GM21717 (cell line): ENCODE measurements around the gene SECISBP2.
A peak's percentile ranks its signal among the peaks of the same experiment; 100 is the strongest.
"Not testable (repeated sequence)": the region's sequence is repeated elsewhere in the genome, so short reads cannot be mapped to it uniquely, and the experiment has no call there.

Experiments
- ATAC-seq: cut with Tn5 transposase; IDR thresholded peaks from one replicate; pipeline ENCODE4 v1.9.1; 2021; ENCODE audit warnings: mild to moderate bottlenecking, moderate library complexity; ENCODE audit not compliant: unreplicated experiment

Gene SECISBP2

GRCh38 chr9:89309166-89309565 lies 9.1 kb upstream of the SECISBP2 start:
- ATAC-seq: no peak

GRCh38 chr9:89309608-89310474 lies 8.5 kb upstream of the SECISBP2 start:
- ATAC-seq: no peak

DNA sequence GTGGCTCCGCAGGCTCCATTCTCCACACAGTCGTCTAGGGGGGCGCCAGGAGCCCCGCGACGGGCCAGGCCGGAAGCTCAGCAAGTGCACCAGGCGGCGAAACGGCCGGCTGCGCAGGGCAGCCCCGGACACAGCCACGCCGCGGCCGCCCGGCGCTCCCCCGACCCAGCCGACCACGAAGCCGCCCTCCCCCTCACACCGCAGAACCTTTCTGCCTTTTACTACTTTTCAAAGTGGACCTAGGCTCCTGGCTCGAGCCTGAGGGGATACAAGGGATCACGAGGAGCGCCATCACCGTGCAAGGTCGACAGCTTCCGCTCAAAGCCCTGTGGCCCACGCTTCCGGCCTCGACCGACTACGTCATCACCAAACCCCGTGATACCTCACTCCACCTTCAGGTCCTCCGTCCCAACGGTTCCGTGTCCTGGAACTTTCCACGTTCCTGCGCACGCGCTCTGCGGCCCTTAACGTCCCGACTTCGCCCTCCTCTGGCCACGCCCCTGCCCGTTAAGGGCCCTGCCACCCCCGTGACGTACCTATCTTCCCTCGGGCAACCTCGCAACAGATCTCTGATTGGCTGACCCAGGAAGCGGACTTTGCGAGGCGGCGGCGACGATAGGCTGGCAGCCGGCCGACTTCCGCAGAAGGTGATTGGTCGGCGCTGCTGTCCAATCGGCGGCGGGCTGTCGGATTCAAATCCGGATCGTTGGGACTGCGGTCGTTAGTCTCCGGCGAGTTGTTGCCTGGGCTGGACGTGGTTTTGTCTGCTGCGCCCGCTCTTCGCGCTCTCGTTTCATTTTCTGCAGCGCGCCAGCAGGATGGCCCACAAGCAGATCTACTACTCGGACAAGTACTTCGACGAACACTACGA lies 7.6 kb upstream of the SECISBP2 start, which contains the start of gene CKS2:
CKS2 (plus strand) TSS at position 721 of the 871 bp plus-strand sequence; CDS start at position 819, 98 bp downstream.
- peak; percentile 91 for ATAC-seq

DNA sequence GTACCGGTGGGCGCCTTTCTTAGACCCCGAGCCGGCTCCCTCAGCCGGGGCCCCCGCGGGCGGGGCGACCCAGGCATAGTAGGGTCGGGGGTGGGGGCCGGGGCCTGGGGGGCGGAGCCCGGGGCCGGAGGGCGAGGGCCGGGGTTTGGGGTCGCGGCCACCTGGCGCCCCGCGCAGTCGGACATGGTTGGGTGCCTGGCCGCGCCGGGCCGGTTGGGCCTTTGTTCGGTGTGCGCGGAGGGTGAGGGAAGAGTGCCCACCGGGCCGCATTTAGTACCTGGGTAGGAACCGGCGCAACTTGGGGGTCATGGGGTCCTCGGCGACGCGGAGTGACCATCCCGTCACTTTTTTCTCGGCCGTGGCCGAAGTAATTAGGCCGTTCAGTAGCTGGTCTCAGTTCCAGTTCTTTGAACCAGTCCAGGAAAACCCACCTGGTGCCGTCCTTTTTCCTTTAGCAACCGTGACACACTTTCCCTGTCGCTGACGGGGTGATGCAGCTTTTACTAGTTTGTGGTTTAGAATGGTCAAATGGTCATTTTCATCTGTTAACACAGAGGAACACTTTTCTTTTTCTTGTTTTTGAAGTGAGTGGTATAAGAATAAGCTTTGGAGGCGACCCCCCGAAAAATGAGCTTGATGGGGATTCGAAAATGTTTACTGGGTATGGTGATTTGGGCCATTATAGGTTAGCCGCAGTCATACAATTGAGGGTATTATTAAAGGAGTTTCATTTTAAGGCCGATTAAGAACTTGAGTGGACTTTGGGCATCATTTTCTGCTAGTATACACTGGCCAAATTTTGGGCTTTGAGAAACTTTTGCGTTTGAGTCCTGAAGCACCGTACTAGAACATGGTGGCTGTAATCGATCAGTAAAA lies 6.7 kb upstream of the SECISBP2 start:
- ATAC-seq: peak; percentile 5

DNA sequence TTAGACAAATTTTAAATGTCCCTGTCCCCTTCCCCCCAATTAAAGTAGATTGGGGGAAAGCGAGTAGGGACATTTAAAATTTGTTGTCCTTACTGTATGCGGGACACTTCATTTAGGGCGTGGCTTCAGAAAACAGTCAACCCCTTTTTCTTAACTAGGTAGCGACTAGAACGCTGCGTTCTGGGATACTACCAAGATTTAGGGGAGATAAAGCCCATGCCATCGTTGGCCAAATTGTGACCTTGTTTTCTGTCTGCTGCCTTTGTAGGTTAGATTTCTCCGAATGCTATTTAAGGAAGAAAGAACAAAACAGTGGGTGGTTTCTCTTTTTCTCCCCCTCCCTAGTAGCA lies 6.1 kb upstream of the SECISBP2 start:
- ATAC-seq: no peak

- ATAC-seq: no peak
These were observed 4.5 kb upstream of the SECISBP2 start for GRCh38 chr9:89313842-89314241.

GRCh38 chr9:89314955-89315354 lies 3.3 kb upstream of the SECISBP2 start:
- no peak for ATAC-seq

- no peak for ATAC-seq
These were observed 2.8 kb upstream of the SECISBP2 start for GRCh38 chr9:89315482-89315881.

DNA sequence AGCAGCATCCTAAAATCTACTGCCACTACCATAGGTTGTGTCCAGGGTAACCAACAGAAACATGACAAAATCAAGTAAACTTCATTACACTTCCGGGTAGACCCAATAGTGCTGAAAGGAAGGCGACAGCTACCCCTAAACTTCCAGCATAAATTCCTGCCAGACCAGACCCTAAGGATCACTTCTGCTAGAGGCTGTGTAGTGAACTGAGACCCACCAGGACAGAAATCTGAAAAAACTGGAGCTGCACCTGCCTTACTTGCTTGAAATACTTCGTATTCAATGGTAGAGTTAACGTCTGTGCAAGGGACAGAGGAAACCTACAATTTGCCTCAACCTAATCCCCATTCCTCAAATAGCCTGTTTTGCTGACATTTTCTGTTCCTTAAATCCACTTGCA lies 1.0 kb upstream of the SECISBP2 start:
- ATAC-seq: no peak

DNA sequence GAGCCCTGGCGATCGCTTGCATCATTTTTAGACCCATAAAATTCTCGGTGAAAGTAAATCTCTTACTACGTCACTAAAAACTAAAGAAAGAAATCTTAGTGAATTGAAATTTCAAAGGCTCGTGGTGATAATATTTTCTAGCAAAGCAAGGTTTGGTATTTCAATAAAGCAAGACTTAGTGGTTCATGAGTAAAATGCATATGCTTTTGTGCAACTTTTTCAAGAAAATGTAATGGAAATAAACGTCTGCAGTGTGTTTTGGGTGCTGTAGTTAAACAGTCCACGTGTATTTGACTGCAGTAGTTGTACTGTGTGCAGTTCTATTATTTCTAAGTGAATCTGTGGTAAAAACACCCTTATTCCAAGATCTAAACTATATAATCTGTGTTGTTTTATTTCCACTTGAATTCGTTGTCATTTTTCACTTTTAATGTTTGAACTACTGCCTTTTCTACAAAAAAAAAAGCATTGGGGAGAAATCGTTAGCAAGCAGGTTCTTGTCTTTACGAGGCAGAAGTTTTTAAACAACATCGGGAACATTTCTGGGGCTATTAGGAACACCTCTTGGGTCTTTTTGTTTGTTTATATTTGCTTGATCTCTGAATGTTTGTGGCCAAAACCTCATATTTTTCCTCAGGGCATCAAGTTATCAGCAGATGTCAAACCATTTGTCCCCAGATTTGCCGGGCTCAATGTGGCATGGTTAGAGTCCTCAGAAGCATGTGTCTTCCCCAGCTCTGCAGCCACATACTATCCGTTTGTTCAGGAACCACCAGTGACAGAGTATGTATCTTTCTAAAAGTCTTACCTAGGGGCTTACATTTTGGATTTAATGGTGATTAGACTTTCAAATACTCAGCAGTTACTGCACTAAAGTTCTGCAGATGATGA lies 960 bp downstream of the SECISBP2 start:
- no peak for ATAC-seq

GRCh38 chr9:89323390-89323789 lies 5.1 kb downstream of the SECISBP2 start:
- ATAC-seq: no peak

DNA sequence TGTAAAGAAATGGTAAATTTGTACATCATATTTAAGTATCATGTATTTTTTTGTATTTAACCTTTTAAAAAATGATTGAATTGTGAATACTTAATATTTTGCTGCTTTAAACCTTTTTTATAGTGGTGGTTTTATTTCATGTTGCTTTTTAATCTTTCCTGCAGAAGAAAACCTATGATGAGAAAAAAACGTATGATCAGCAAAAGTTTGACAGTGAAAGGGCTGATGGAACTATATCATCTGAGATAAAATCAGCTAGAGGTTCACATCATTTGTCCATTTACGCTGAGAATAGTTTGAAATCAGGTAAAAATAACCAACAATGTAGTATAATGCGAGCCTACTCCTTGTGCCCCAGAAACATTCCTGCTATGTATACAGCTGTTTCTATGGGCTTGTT lies 7.4 kb downstream of the SECISBP2 start:
- no peak for ATAC-seq

- no peak for ATAC-seq
These were observed 9.8 kb downstream of the SECISBP2 start for GRCh38 chr9:89328064-89328463.

GRCh38 chr9:89329917-89330316 lies 11.6 kb downstream of the SECISBP2 start:
- ATAC-seq: no peak

GRCh38 chr9:89330513-89330912 lies 12.2 kb downstream of the SECISBP2 start:
- no peak for ATAC-seq

- no peak for ATAC-seq
These were observed 21.5 kb downstream of the SECISBP2 start for GRCh38 chr9:89339807-89340206.

DNA sequence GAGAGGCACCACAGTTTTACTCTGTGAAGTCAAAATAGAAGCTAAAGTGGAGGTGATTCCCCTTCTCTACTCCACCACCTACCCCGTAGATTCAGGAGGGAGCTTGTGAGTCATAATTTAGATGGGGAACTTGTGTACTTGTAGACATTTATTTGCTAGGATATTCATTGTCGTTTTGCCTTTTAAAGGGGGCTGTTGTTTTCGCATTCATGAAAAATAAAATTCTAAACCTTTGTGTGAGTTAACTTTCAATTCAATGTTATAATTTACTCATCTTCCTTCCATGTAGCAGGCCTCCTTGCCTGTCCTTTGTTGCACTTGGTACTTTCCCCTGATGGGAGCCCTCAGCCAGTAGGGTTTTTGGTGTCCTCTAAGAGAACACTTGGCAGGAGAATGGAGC lies 22.0 kb downstream of the SECISBP2 start:
- peak; percentile 55 for ATAC-seq

GRCh38 chr9:89342213-89342612 lies 23.9 kb downstream of the SECISBP2 start:
- ATAC-seq: no peak

GRCh38 chr9:89342948-89343347 lies 24.6 kb downstream of the SECISBP2 start:
- no peak for ATAC-seq

DNA sequence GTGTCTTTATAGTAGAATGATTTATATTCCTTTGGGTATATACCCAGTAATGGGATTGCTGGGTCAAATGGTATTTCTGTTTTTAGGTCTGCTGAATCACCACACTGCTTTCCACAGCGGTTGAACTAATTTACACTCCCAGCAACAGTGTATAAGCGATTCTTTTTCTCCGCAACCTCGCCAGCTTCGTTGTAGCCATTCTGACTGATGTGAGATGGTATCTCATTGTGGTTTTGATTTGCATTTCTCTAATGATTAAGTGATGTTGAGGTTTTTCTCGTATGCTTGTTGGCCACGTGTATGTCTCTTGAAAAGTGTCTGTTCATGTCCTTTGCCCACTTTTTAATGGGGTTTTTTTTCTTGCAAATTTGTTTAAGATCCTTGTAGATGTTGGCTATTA lies 25.5 kb downstream of the SECISBP2 start:
- ATAC-seq: not testable (repeated sequence)
